Epithelial cell of proximal tubule (primary cell): Measurements from ENCODE around the gene DESI1. TPM values are rescaled to one million over a fixed set of nuclear protein-coding genes. Genes with fewer than 3 reads are reported as not detected.
A peak's percentile ranks its signal among the peaks of the same experiment; 100 is the strongest.
"Not testable (repeated sequence)": the region's sequence is repeated elsewhere in the genome, so short reads cannot be mapped to it uniquely, and the experiment has no call there.

ENCODE experiments used
- DNase-seq: peaks from one replicate; pipeline ENCODE4 v3.0.0-alpha.2; 2011; ENCODE audit warnings: low read depth
- H3K4me3 ChIP-seq: 2 replicates; pipeline ENCODE4 v1.5.1; 2011; ENCODE audit warnings: low read depth, mild to moderate bottlenecking, low read length
- CTCF ChIP-seq: conservative IDR thresholded peaks from 2 replicates; pipeline ENCODE4 v1.5.1; 2012; ENCODE audit warnings: low read depth, mild to moderate bottlenecking, low read length
- total RNA-seq: library from RNA; depleted of rRNA; stranded (reverse); fragments of >200 nt; gene quantifications from 2 replicates; pipeline ENCODE4 v1.2.3, GENCODE V29; 2015

The DESI1 gene
- 21.8 and 180 TPM in 2 replicates for total RNA-seq

- no peak for DNase-seq
- no peak for TF ChIP-seq CTCF
- H3K4me3 ChIP-seq, result peak within 1 kb of the TSS; percentile 66
Observed at GRCh38 chr22:41620589-41621098, at the start of gene DESI1. Gene DESI1 (minus strand): TSS chr22:41621043. CDS start chr22:41620839, 204 bp downstream.

DNA sequence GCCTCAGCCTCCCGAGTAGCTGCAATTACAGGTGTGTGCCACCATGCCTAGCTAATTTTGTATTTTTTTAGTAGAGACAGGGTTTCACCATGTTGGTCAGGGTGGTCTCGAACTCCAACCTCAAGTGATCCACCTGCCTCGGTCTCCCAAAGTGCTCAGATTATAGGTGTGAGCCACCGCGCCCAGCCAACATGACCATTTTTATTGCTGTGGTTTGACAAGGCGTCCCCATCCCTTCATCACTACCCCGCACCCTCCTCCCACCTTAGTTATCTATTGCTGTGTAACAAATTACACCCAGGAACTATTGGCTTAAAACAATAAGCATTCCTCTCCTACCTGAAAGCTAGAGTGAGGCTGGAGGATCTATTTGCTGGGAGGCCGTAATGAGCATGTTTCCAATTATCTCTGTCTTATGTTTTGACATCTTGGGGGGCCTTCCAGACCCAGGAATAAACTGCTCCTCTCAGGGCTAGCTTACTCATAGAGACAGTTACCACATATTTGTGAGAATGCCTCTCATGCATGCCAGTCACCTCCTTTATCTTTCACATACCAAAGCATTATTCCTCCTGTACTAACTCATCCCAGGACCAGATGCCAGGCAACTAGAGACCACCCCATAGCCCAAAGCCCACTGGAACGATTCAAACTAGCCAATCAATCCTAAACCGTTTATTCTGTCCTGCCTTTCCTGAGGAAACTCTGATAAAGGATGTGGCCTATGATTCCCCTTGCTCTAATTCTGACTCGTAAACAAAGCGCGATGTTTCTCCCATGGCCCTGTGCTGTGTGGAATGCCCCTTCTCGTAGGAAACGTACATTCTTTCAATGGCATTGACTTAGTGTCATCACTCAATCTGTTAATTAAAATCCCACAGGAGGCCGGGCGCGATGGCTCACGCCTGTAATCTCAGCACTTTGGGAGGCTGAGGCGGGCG is 48.4 kb upstream of the DESI1 start:
- DNase-seq, result no peak
- TF ChIP-seq CTCF, result no peak
- H3K4me3 ChIP-seq, result no peak overlapping the region

DNA sequence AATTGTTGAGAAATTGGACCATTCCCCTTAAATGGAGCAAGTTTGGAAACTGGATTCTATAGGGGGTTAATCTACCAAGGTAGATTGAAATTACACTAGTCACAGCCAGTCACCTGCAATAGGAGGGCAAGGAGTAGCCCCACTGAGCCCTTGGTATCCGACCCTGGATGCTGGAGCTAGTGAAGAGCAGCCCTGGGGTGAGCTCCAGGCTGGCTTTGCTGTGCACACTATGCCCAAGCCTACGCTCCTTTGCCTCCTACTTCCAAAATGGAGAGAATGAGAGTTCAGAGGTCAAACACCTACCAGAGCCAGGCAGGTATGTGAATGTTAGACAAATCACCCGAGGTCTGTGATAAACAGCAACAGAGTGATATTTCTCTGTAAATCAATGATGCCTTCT is 44.1 kb upstream of the DESI1 start:
- no peak for DNase-seq
- no peak overlapping the region for H3K4me3 ChIP-seq
- no peak for TF ChIP-seq CTCF

- H3K4me3 ChIP-seq, result no peak overlapping the region
- TF ChIP-seq CTCF, result no peak
- no peak for DNase-seq
Observed at GRCh38 chr22:41664490-41664889, 43.6 kb upstream of the DESI1 start.

DNA sequence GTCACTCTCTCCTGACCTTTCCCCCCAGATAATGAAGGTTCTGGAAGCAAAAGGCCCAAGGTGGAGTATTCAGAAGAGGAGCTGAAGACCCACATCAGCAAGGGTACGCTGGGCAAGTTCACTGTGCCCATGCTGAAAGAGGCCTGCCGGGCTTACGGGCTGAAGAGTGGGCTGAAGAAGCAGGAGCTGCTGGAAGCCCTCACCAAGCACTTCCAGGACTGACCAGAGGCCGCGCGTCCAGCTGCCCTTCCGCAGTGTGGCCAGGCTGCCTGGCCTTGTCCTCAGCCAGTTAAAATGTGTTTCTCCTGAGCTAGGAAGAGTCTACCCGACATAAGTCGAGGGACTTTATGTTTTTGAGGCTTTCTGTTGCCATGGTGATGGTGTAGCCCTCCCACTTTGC is 42.8 kb upstream of the DESI1 start:
- not testable (repeated sequence) for DNase-seq, H3K4me3 ChIP-seq

GRCh38 chr22:41661713-41662112 is 40.9 kb upstream of the DESI1 start:
- no peak for DNase-seq
- TF ChIP-seq CTCF, result no peak
- H3K4me3 ChIP-seq, result no peak overlapping the region

GRCh38 chr22:41661088-41661487 is 40.2 kb upstream of the DESI1 start:
- TF ChIP-seq CTCF, result no peak
- no peak for DNase-seq

More at GRCh38 chr22:41661088-41661487, 40.2 kb upstream of the DESI1 start:
- no peak overlapping the region for H3K4me3 ChIP-seq
